LNCAP (cell line): Measurements from ENCODE around the gene MEGF11.

Experiments used
- CTCF ChIP-seq: fragments of 450-650 bp; IDR thresholded peaks from 2 replicates; pipeline ENCODE4 v1.5.1; 2017; ENCODE audit warnings: mild to moderate bottlenecking

MEGF11 gene

GRCh38 chr15:66170716-66171115 lies 82.8 kb downstream of the MEGF11 start:
- TF ChIP-seq CTCF, result no peak

- TF ChIP-seq CTCF, result no peak
Measured at GRCh38 chr15:66170042-66170441, 83.5 kb downstream of the MEGF11 start.

GRCh38 chr15:66169625-66170024 lies 83.9 kb downstream of the MEGF11 start:
- no peak for TF ChIP-seq CTCF

GRCh38 chr15:66169023-66169422 lies 84.5 kb downstream of the MEGF11 start:
- no peak for TF ChIP-seq CTCF

- TF ChIP-seq CTCF, result no peak
Measured at GRCh38 chr15:66167854-66168253, 85.7 kb downstream of the MEGF11 start.

- no peak for TF ChIP-seq CTCF
Measured at GRCh38 chr15:66165856-66166255, 87.7 kb downstream of the MEGF11 start.

GRCh38 chr15:66164788-66165187 lies 88.8 kb downstream of the MEGF11 start:
- TF ChIP-seq CTCF, result no peak

GRCh38 chr15:66163553-66163952 lies 90.0 kb downstream of the MEGF11 start:
- TF ChIP-seq CTCF, result no peak
